Measurements from ENCODE around the gene NSG2.

Gene NSG2

GRCh38 chr5:174149989-174150388 lies 104.5 kb downstream of the NSG2 start:
- no peak for DNase-seq (ENCODE audit: low read depth)

GRCh38 chr5:174151599-174152181 lies 106.2 kb downstream of the NSG2 start:
- no peak for DNase-seq (ENCODE audit: low read depth)

GRCh38 chr5:174154559-174154958 lies 109.1 kb downstream of the NSG2 start:
- DNase-seq (ENCODE audit: low read depth), result no peak

GRCh38 chr5:174155281-174155680 lies 109.8 kb downstream of the NSG2 start:
- no peak for DNase-seq (ENCODE audit: low read depth)

- no peak for DNase-seq (ENCODE audit: low read depth)
Observed at GRCh38 chr5:174155706-174156105, 110.2 kb downstream of the NSG2 start.

GRCh38 chr5:174157048-174157447 lies 111.5 kb downstream of the NSG2 start:
- DNase-seq (ENCODE audit: low read depth), result no peak
